NCI-H1694 treated with DMSO at 0.1 percent for 48 hours (cell line): ENCODE data around the gene PLCB1.
"Not testable (repeated sequence)": the region's sequence is repeated elsewhere in the genome, so short reads cannot be mapped to it uniquely, and the experiment has no call there.

Source experiments
- DNase-seq: peaks from one replicate; lab custom pipeline; 2025; lab: John Stamatoyannopoulos, UW

The PLCB1 gene

GRCh38 chr20:8602389-8603116 lies 470.5 kb downstream of the PLCB1 start:
- no peak for DNase-seq

GRCh38 chr20:8608470-8608869 lies 476.4 kb downstream of the PLCB1 start:
- DNase-seq: no peak

GRCh38 chr20:8616792-8617191 lies 484.7 kb downstream of the PLCB1 start:
- DNase-seq: no peak

GRCh38 chr20:8621001-8621400 lies 488.9 kb downstream of the PLCB1 start:
- DNase-seq: no peak

GRCh38 chr20:8624046-8624445 lies 492.0 kb downstream of the PLCB1 start:
- no peak for DNase-seq

GRCh38 chr20:8624616-8625015 lies 492.6 kb downstream of the PLCB1 start:
- no peak for DNase-seq

- no peak for DNase-seq
These were observed 495.4 kb downstream of the PLCB1 start for GRCh38 chr20:8627340-8628004.

GRCh38 chr20:8631271-8631670 lies 499.2 kb downstream of the PLCB1 start:
- no peak for DNase-seq

GRCh38 chr20:8633366-8633765 lies 501.3 kb downstream of the PLCB1 start:
- DNase-seq: no peak

GRCh38 chr20:8635048-8635572 lies 503.0 kb downstream of the PLCB1 start:
- DNase-seq: no peak

- DNase-seq: no peak
These were observed 503.8 kb downstream of the PLCB1 start for GRCh38 chr20:8635837-8636236.

GRCh38 chr20:8639112-8639778 lies 507.2 kb downstream of the PLCB1 start:
- no peak for DNase-seq

- no peak for DNase-seq
These were observed 508.4 kb downstream of the PLCB1 start for GRCh38 chr20:8640461-8640860.

- no peak for DNase-seq
These were observed 510.2 kb downstream of the PLCB1 start for GRCh38 chr20:8642247-8642646.

- not testable (repeated sequence) for DNase-seq
These were observed 512.4 kb downstream of the PLCB1 start for GRCh38 chr20:8644468-8644867.

GRCh38 chr20:8645326-8645725 lies 513.3 kb downstream of the PLCB1 start:
- DNase-seq: no peak

- no peak for DNase-seq
These were observed 514.0 kb downstream of the PLCB1 start for GRCh38 chr20:8646033-8646441.

- no peak for DNase-seq
These were observed 514.6 kb downstream of the PLCB1 start for GRCh38 chr20:8646716-8647115.

GRCh38 chr20:8647961-8648441 lies 515.9 kb downstream of the PLCB1 start:
- DNase-seq: no peak

GRCh38 chr20:8648466-8648865 lies 516.4 kb downstream of the PLCB1 start:
- no peak for DNase-seq

GRCh38 chr20:8652396-8652795 lies 520.3 kb downstream of the PLCB1 start:
- DNase-seq: no peak

- no peak for DNase-seq
These were observed 522.4 kb downstream of the PLCB1 start for GRCh38 chr20:8654486-8654885.

GRCh38 chr20:8656335-8656734 lies 524.3 kb downstream of the PLCB1 start:
- no peak for DNase-seq
